ENCODE results near the gene IGFBP6.

DNA sequence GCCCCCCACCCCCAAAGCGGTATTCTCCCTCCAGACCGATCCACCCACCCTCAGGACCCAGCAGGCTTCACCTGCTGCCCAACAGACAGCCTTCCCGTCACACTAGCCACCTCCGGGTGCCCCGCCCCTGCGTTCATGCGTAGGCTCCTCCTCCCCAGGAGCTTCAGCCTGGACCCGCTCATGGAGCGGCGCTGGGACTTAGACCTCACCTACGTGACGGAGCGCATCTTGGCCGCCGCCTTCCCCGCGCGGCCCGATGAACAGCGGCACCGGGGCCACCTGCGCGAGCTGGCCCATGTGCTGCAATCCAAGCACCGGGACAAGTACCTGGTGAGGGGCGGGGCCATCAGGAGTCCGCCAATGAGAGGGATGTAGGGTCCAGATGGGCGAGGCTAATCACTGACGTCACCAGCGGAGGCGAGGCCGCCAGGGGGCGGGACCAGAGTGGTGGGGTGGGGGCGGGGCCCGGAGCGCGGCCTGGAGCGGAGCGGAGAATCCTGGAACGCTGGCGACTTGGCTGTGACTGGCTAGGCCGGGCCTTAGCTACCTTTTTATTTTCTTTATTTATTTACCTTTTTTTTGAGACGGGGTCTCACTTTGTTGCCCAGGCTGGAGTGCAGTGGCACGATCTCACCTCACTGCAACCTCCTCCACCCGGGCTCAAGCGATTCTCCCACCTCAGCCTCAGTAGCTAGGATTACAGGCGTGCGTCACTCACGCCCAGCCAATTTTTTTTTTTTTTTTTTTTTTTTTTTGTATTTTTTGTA lies 43.2 kb upstream of the IGFBP6 start:
- TF ChIP-seq PHF8 (IDR thresholded peaks at IDR 0.05; ENCODE audit: borderline replicate concordance, low read depth) (no peak), CBX8 (IDR thresholded peaks at IDR 0.05) (no peak), HOXB13 (CRISPR knock-in tag; IDR thresholded peaks at IDR 0.05; ENCODE audit: low read depth) (no peak), POLR2A (IDR thresholded peaks at IDR 0.05; ENCODE audit: low read length) (peak; percentile 50), EHMT2 (IDR thresholded peaks at IDR 0.05; ENCODE audit: low read depth) (no peak), CHD4 (IDR thresholded peaks at IDR 0.05; ENCODE audit: borderline replicate concordance) (no peak)

Data from A549 (cell line).